ENCODE results near the gene SVIL.
A peak's percentile ranks its signal among the peaks of the same experiment; 100 is the strongest.

- no peak for TF ChIP-seq REST (IDR thresholded peaks at IDR 0.05; ENCODE audit: low read depth)
- no peak for TF ChIP-seq RAD21 (IDR thresholded peaks at IDR 0.05; ENCODE audit: low read depth)
- no peak for TF ChIP-seq CEBPB (IDR thresholded peaks at IDR 0.05)
- no peak for TF ChIP-seq FOXM1 (IDR thresholded peaks at IDR 0.05; ENCODE audit: borderline replicate concordance, low read depth)
- TF ChIP-seq EP300 (IDR thresholded peaks at IDR 0.05; ENCODE audit: borderline replicate concordance): no peak
- no peak for TF ChIP-seq NFIC (IDR thresholded peaks at IDR 0.05)
- TF ChIP-seq TCF12 (IDR thresholded peaks at IDR 0.05; ENCODE audit: low read depth): peak; percentile 35; the same call in 1 of the 2 replicates
Measured at GRCh38 chr10:29409241-29410054, 225.3 kb downstream of the SVIL start.
